NOMO-1 treated with DMSO at 0.1 percent for 48 hours (cell line): ENCODE measurements around the gene CASP12.

Source experiments
- DNase-seq: peaks from one replicate; lab custom pipeline; 2025; ENCODE audit not compliant: unreplicated experiment; lab: John Stamatoyannopoulos, UW

The CASP12 gene

GRCh38 chr11:104841185-104841584, 57.1 kb downstream of the CASP12 start:
- no peak for DNase-seq

- DNase-seq, result no peak
These were observed 60.2 kb downstream of the CASP12 start for GRCh38 chr11:104837969-104838639.

GRCh38 chr11:104836691-104837090, 61.6 kb downstream of the CASP12 start:
- DNase-seq, result peak; percentile 88
